Activated T-cell treated with anti-CD3 and anti-CD28 coated beads, Interleukin-2, amount 50 U/mL, for 4 hours (primary cell): Measurements from ENCODE around the gene ICAM4. TPM values are rescaled to one million over a fixed set of nuclear protein-coding genes. Genes with fewer than 3 reads are reported as not detected.
"Not testable (repeated sequence)": the region's sequence is repeated elsewhere in the genome, so short reads cannot be mapped to it uniquely, and the experiment has no call there.

ENCODE experiments used
- ATAC-seq, 2 donors: fragments of 200-7000 bp; cut with Tn5 transposase; one replicate each; pipeline ENCODE4 v1.10.0; 2021
- DNase-seq: peaks from one replicate; pipeline ENCODE4 v3.0.0-alpha.2; 2020
- H3K27me3 Mint-ChIP-seq: one replicate; pipeline ENCODE4 v1.8.0; 2021; ENCODE audit warnings: low read depth, mixed read lengths
- H3K36me3 Mint-ChIP-seq: one replicate; pipeline ENCODE4 v1.8.0; 2022; ENCODE audit warnings: mixed read lengths; ENCODE audit not compliant: insufficient read depth
- H3K4me1 Mint-ChIP-seq: one replicate; pipeline ENCODE4 v1.8.0; 2021; ENCODE audit warnings: low read depth, mixed read lengths
- H3K4me3 Mint-ChIP-seq: one replicate; pipeline ENCODE4 v1.8.0; 2021; ENCODE audit warnings: mild to moderate bottlenecking, moderate library complexity, mixed read lengths
- H3K9me3 Mint-ChIP-seq: one replicate; pipeline ENCODE4 v1.8.0; 2021; ENCODE audit warnings: mixed read lengths
- total RNA-seq, 3 donors: library from RNA; stranded (reverse); gene quantifications; one replicate each; pipeline ENCODE4 v1.2.1, GENCODE V29; 2021

The ICAM4 gene
- total RNA-seq, 3 donors from 2014 or later: 0.27 to 0.53 (median 0.38) TPM

DNA sequence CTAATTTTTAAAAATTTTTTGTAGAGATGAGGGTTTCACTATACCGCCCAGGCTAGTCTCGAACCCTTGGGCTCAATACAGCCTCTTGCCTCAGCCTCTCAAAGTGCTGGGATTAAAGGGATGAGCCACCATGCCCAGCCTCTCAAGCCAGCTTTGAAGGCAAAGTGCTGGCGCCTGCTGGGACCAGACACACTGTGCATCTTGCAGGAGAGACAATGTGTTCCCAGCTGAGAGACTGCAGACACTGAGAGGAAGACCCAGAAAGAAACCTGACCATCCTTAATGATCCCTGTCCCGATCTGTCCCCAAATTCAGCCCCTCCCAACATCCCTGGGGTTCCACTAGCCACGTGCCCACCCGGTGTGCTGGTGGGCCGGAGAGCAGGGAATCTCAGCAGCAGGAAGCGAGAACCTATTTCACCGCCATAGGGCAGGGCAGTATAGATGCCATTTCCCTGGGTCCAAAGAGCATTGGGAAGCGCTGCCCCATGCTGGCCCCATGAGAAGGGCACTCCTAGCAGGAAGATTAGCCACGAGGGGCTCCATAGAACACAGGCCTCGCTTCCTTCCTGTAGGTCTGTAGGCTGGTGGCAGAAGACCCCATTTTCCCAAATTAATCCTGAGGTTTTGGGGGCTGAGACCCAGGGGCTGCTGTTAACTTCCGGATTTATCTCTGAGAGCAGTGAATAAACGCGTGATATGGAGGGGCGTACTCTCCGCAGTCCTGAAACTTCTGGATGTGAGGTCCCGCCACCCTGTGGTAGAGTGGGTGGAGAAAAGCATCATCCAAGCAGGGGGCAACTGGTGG, 45.6 kb downstream of the ICAM4 start:
- peak overlapping the region; percentile 96 for H3K4me3 Mint-ChIP-seq
- no peaks in the 10 kb centered on the region for H3K27me3 Mint-ChIP-seq
- H3K9me3 Mint-ChIP-seq: no peaks in the 10 kb centered on the region
- ATAC-seq (no peak), DNase-seq (no peak)
- peaks cover 9% of the 10 kb centered on the region for H3K36me3 Mint-ChIP-seq
- H3K4me1 Mint-ChIP-seq: peaks cover 25% of the 10 kb centered on the region

DNA sequence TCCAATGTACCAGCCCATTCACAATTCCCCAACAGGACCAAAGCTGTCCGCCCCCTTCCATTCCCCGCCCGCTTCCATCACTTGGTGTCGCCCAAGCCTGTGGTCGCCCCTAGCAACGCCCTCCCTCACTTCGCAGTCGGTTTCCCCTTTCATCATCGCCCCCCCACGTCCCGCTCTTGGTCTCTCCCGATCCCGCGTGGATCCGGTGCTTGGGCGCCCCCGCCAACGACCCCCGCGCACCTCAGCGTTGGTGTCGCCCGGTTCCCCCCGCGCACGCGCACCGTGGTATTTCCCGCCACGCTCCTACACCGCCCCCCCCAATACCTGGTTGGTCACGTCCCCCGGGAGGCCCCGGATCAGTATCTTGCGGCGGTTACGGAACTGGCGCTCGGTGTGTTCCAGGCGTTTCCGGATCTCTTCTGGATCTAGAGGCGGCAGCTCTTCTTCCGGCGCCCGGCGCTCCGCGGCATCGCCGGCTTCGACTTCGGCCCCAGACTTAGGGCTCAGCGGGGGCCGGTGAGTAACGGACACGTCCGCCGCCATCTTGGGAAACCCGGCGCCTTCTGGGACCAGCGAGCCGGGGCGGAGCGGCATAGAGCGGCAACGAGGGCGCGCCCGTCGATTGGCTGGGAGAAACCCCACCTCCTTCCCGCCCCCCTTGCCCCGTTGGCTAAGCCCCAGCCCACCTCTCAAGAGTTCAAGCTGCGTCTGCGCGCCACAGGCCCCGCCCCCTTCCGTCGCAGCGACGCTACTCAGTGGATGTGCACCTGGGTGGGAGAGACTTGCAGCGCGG, 46.4 kb downstream of the ICAM4 start, which contains the start of gene RAVER1:
RAVER1 (minus strand) TSS at position 565 of the 793 bp plus-strand sequence; CDS start at position 543, 22 bp downstream.
- H3K9me3 Mint-ChIP-seq: no peaks in the 10 kb centered on the region
- peak within 1 kb of the TSS; percentile 96 for H3K4me3 Mint-ChIP-seq
- ATAC-seq: peak; percentile 93 to 96
- DNase-seq: peak; percentile 98
- peaks cover 26% of the 10 kb centered on the region for H3K4me1 Mint-ChIP-seq
- H3K27me3 Mint-ChIP-seq: no peaks in the 10 kb centered on the region
- peaks cover 9% of the 10 kb centered on the region for H3K36me3 Mint-ChIP-seq

GRCh38 chr19:10333758-10334587, 47.2 kb downstream of the ICAM4 start:
- H3K4me1 Mint-ChIP-seq: peaks cover 35% of the 10 kb centered on the region
- ATAC-seq (peak; percentile 1), DNase-seq (no peak)
- peaks cover 9% of the 10 kb centered on the region for H3K36me3 Mint-ChIP-seq
- H3K9me3 Mint-ChIP-seq: no peaks in the 10 kb centered on the region
- peak overlapping the region; percentile 96 for H3K4me3 Mint-ChIP-seq
- H3K27me3 Mint-ChIP-seq: no peaks in the 10 kb centered on the region

GRCh38 chr19:10334588-10335351, 48.0 kb downstream of the ICAM4 start:
- DNase-seq (no peak), ATAC-seq (no peak)
- Mint-ChIP-seq H3K4me3 (no peak overlapping the region), H3K9me3 (no peaks in the 10 kb centered on the region), H3K4me1 (peaks cover 43% of the 10 kb centered on the region), H3K27me3 (no peaks in the 10 kb centered on the region), H3K36me3 (peaks cover 6% of the 10 kb centered on the region)

DNA sequence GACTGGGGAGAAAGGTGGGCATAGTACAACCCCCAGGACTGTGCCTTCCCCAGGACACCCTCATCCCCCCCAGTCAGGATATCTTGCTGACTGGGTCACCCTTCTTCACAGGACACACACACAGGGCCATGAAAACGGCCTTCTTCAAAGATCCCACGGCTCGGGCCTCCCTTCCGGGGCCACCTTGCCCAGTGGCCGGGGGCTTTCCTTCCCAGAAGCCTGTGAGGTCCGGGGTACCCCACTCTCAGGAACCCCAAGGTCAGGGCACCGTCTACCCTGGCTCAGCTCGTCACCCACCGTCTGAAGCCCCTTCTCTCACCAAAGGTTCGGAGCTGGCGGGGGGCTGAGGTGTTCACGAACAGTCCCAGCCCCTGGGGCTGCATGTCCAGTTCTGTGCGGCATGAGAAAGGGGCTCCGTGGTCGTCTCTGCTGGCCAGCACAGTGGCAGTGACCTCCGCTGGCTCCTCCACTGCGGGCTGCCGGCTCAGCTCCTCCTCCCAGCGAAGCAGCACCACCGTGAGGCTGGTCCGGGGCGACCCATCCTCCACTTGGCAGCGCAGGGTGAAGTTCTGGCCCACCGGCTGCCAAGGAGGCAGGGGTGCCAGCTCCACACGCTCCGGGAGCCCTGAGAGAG, 48.7 kb downstream of the ICAM4 start:
- Mint-ChIP-seq H3K9me3 (no peaks in the 10 kb centered on the region), H3K27me3 (no peaks in the 10 kb centered on the region), H3K36me3 (peaks cover 2% of the 10 kb centered on the region), H3K4me3 (no peak overlapping the region), H3K4me1 (peaks cover 47% of the 10 kb centered on the region)
- ATAC-seq: no peak
- no peak for DNase-seq

GRCh38 chr19:10336725-10337124, 50.0 kb downstream of the ICAM4 start:
- DNase-seq, H3K27me3 Mint-ChIP-seq, H3K36me3 Mint-ChIP-seq, H3K9me3 Mint-ChIP-seq, ATAC-seq, H3K4me3 Mint-ChIP-seq: not testable (repeated sequence)
- peaks cover 50% of the 10 kb centered on the region for H3K4me1 Mint-ChIP-seq

Other genes with a start within 250 kb of the ICAM4 start
- 10 to 100 TPM; 20.1 to 26.8 (median 26.2) TPM for gene SHFL, start 200.6 kb upstream of the ICAM4 start, total RNA-seq
- 10 to 100 TPM in 1 of 3 donors, 1 to 10 TPM in 2; 9.2 to 11.0 (median 9.2) TPM for gene ANGPTL6, start 184.3 kb upstream of the ICAM4 start, total RNA-seq
- 100 to 1,000 TPM; 479 to 497 (median 489) TPM for gene PPAN, start 180.6 kb upstream of the ICAM4 start, total RNA-seq
- gene P2RY11, start 175.3 kb upstream of the ICAM4 start, total RNA-seq: 10 to 100 TPM; 74.8 to 87.5 (median 82.6) TPM
- 100 to 1,000 TPM; 503 to 538 (median 523) TPM for gene EIF3G, start 167.1 kb upstream of the ICAM4 start, total RNA-seq
- 100 to 1,000 TPM; 353 to 433 (median 355) TPM for gene DNMT1, start 92.0 kb upstream of the ICAM4 start, total RNA-seq
- 10 to 100 TPM; 15.0 to 18.4 (median 16.0) TPM for gene S1PR2, start 55.6 kb upstream of the ICAM4 start, total RNA-seq
- gene MRPL4, start 34.7 kb upstream of the ICAM4 start, total RNA-seq: 100 to 1,000 TPM; 213 to 268 (median 239) TPM
- gene ICAM1, start 15.8 kb upstream of the ICAM4 start, total RNA-seq: 10 to 100 TPM; 25.6 to 48.5 (median 39.5) TPM
- gene ICAM5, start 3.0 kb downstream of the ICAM4 start, total RNA-seq: 1 to 10 TPM; 3.1 to 4.3 (median 3.1) TPM
- gene ZGLP1, start 22.9 kb downstream of the ICAM4 start, total RNA-seq: 10 to 100 TPM in 1 of 3 donors, 1 to 10 TPM in 2; 6.9 to 10.1 (median 9.3) TPM
- gene FDX2, start 29.1 kb downstream of the ICAM4 start, total RNA-seq: 10 to 100 TPM; 32.5 to 43.0 (median 38.3) TPM
- gene RAVER1, start 46.6 kb downstream of the ICAM4 start, total RNA-seq: 100 to 1,000 TPM; 135 to 143 (median 135) TPM
- gene ICAM3, start 52.7 kb downstream of the ICAM4 start, total RNA-seq: 10 to 100 TPM; 60.2 to 62.3 (median 62.2) TPM
- 100 to 1,000 TPM; 196 to 226 (median 206) TPM for gene TYK2, start 93.6 kb downstream of the ICAM4 start, total RNA-seq
- 100 to 1,000 TPM; 298 to 311 (median 303) TPM for gene CDC37, start 116.6 kb downstream of the ICAM4 start, total RNA-seq
- 1 to 10 TPM; 4.0 to 4.8 (median 4.2) TPM for gene PDE4A, start 133.6 kb downstream of the ICAM4 start, total RNA-seq
- 10 to 100 TPM; 89.9 to 98.7 (median 92.9) TPM for gene KEAP1, start 216.4 kb downstream of the ICAM4 start, total RNA-seq
- gene S1PR5, start 230.5 kb downstream of the ICAM4 start, total RNA-seq: under 1 TPM; 0.15 to 0.27 (median 0.24) TPM